HG02642 (cell line): ENCODE measurements around the gene TSPYL4.

Source experiments
- ATAC-seq: cut with Tn5 transposase; IDR thresholded peaks from one replicate; pipeline ENCODE4 v1.9.1; 2021; ENCODE audit warnings: mild to moderate bottlenecking; ENCODE audit not compliant: unreplicated experiment, poor library complexity

TSPYL4 gene

GRCh38 chr6:116277124-116277523 is 23.2 kb upstream of the TSPYL4 start:
- no peak for ATAC-seq

DNA sequence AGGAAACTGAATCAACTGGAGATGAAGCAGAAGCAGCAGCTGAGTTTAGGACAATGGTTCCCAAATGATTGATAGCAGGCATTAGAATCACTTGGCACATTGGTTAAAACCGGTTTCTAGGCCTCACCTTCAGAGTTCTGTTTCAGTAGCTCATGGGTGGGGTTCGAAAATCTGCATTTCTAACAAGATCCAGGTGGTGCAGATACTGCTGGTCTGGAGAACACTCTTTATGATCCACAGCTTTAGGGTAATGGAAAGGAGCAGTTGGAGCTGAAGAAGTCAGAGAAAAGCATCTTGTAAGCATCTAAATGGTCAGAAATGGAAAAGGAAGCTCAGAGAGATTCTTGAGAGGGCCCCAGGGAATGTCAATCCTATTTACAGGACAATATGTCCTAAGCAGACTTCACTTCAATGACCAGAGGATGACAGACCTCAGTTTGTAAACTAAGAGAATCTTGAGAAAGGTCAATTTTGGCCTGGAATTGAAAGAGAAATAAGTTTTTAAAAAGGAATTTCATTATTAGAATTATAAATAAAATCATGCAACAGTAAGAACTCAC is 17.4 kb upstream of the TSPYL4 start:
- no peak for ATAC-seq

DNA sequence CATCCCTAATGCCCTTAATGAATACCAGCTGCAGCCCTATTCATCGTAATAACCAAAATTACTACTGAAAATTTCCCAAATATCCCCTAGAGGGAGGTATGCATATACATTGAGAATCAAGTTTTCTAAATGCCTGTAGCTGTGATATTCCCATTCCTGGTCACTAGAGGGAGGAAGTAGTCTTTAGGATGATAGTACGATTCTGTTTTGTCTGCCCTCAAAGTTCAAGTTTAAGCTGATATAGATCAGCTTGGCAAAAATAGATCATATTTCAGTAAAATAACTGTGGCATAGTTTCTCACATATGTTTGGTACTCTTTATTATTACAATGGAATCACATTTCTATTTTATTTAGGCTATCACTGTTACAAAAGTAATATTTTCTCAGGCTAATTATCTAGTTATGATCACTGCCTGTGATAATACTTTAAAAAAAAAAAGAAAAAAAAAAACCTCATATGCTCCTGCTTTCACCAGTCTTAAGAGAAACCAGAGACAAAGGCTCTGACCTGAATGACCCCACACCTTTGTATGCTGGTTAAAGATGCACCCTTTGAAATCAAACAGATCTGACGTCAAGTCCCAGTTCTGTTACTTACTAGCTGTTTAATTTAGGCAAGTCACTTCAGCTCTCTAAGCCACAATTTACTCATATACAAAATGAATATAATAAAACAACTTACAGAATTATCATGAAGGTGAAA is 14.9 kb upstream of the TSPYL4 start:
- ATAC-seq = peak; percentile 86

GRCh38 chr6:116267836-116268588 is 14.1 kb upstream of the TSPYL4 start:
- peak; percentile 19 for ATAC-seq

DNA sequence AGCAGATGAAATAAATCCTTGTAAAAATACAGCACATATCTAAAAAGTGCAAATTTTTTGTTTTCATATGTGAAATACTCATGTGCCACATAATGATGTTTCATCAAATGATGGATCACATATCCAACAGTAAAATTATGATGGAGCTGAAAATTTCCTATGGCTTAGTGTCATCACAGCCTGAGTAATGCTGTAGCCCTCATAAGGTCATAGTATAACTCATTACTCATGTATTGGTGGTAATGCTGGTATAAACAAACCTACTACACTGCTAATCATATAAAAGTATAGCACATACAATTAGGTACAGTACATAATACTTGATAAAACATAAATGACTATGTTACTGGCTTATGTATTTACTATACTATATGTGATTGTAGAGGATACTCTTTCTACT is 12.9 kb upstream of the TSPYL4 start:
- ATAC-seq = no peak

DNA sequence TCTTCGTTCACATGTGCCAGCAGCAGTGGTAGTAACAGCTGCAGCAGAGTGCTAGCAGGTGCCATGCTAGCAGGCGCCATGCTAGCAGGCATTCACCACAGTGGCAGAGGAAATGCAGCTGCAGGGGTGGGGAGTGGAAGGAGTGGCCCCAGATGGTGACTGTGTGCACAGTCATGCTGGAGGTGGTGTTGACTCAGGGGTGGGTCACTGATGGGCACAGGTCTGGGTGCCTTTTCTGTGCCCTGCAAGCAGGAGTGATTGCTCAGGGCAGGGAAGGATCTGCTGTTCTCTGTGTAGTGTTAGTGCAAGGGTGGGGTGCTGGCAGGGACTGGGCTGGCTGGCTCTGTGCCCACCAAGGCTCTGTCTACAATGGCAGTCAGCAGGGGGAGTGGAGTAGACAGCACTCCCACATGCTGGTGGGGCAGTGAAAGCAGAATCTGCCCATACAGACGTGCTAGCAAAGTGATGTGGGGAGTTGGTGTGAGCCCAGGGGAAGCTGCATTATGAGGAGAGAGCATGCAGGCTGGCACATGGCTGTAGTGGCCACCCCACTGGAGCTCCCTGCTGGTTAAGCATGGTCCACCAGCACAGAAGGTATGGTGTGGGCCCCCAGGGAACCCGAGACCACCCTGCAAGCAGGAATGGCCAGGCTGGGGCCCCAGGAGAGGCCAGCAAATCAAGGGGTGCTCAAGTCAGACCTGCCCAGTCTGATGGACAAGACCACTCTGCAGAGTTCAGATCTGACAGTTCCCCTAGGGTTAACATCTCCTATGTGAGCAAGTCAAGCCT is 11.4 kb upstream of the TSPYL4 start:
- ATAC-seq = no peak

GRCh38 chr6:116263353-116263752 is 9.5 kb upstream of the TSPYL4 start:
- no peak for ATAC-seq

DNA sequence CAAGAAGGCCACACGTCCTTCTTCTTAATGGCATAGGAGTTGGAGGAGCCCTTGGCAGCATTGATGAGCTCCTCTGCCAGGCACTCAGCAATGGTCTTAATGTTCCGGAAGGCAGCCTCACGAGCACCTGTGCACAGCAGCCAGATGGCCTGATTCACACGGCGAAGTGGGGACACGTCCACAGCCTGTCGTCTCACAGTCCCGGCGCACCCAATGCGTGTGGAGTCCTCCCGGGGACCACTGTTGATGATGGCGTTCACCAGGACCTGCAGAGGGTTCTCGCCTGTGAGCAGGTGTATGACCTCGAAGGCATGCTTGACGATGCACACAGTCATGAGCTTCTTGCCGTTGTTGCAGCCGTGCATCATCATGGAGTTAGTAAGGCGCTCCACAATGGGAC is 4.6 kb upstream of the TSPYL4 start:
- ATAC-seq = no peak

DNA sequence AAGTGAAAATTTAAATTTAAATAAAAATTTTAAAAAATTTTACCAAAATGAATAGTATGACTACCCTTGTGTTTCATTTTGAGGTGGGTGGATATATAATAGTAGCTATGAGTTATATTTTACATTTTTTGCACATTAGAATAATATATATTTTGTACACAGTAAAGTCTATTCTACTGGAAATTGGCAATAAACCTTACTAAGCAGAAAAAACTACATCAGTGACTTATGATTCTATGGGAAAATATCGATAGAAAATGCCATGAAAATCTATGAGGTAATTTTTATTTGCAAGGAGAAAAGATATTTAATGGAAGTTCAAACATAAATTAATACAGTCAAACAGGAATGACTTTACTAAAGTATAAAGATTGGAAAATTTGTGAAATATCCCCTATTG is 2.8 kb upstream of the TSPYL4 start:
- no peak for ATAC-seq

DNA sequence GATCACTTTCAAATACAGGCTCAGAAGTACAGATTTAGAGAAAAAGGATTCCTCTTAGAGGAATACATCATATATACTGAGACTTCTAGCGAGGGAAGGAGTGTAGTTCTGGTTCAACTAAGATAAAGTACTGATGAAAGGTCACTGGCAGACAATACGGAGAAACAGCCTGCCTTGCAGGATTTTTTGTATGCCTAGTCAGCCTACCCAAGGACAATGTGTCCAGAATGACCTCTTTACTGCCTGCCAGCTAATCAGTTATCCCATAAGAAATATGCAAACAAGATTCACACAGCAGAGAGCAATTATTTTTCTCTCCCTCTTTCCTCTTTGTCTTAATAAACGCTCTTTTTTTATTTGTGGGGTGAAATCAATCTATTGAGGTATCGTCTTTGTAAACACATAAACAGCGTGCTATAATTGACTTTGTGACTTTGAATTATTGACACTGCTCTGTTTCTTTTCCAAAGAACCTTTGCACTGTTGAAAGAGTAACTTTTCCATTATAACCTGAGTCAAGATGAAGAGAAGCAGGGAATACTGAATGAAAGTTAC is 1.4 kb upstream of the TSPYL4 start:
- ATAC-seq = no peak

- ATAC-seq = peak; percentile 29
Measured at GRCh38 chr6:116254297-116255056, 602 bp upstream of the TSPYL4 start.

- no peak for ATAC-seq
Measured at GRCh38 chr6:116253188-116253504, 729 bp downstream of the TSPYL4 start.

GRCh38 chr6:116251568-116252384 is 2.1 kb downstream of the TSPYL4 start:
- ATAC-seq = no peak

DNA sequence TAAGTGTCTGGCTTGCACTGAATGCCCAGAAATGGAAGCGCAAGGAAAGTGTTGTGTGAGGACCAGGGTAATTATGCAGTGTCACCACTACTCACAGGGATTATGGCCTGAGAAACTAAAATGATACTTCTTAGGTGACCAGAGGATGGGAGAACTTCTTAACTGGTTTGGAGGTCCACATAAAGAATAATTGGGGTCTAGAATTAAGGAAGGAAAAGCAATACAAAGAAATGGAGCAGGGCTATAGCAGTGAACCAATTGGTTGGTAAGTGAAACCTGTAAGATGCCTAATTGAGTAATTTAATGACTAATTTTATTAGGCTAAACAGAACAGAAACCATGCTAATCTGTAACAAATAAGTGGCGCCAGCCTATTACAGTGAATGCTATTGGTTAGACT is 5.3 kb downstream of the TSPYL4 start:
- ATAC-seq = no peak

GRCh38 chr6:116247285-116247684 is 6.6 kb downstream of the TSPYL4 start:
- no peak for ATAC-seq

- no peak for ATAC-seq
Measured at GRCh38 chr6:116246089-116246488, 7.8 kb downstream of the TSPYL4 start.

GRCh38 chr6:116244284-116244683 is 9.6 kb downstream of the TSPYL4 start:
- ATAC-seq = no peak

DNA sequence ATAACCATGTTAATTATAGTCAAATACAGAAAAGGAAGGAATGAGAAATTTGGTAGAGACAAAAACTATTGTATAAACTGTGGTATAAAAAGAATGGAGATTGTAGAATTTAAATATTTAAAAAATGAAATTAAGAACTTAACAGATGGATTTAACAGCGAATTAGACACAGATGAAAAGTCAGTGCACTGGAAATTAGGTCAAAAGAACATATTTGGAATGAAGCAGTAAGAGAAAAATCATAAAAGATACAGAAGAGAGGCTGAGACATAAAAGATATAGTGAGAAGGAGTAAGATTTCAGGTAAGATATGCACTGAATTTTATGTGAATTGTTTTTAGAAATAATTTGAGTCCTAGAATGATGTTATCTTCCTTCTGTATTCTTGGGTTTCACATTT is 14.0 kb downstream of the TSPYL4 start:
- no peak for ATAC-seq

DNA sequence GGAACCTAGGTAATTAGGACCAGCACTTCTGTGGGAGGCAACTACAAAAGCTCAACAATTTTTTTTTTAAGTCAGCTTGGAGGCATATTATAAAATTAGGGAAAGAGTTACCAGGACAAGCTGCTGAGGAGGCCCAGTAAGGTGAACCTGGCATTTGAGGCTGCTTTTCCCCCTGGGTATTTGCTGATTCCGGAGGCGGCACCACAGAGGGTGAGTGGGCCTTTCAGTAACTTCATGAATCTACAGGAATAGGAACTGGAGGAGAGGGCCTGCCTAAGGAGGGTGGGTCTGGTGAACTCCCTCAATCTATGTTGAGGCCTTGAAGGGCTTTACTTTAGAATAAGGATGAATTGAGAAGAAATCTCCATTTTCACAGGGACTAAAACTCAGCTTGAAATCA is 14.6 kb downstream of the TSPYL4 start:
- ATAC-seq = no peak
